Nephron (organoid): ENCODE data around the gene STON1.

Experiments
- H3K27ac Mint-ChIP-seq, 3 experiments: 2 replicates each; pipeline ENCODE4 v1.8.0; 2020; ENCODE audit warnings: mixed read lengths in 3 of 3, mild to moderate bottlenecking in 2 of 3, moderate library complexity in 1 of 3
- H3K27me3 Mint-ChIP-seq: 2 replicates; pipeline ENCODE4 v1.8.0; 2021; ENCODE audit warnings: low read depth, mild to moderate bottlenecking, moderate library complexity, mixed read lengths
- H3K36me3 Mint-ChIP-seq: 2 replicates; pipeline ENCODE4 v1.8.0; 2020; ENCODE audit warnings: low read depth, mixed read lengths
- H3K4me1 Mint-ChIP-seq: 2 replicates; pipeline ENCODE4 v1.8.0; 2020; ENCODE audit warnings: mixed read lengths
- H3K4me3 Mint-ChIP-seq, 3 experiments: 2 replicates each; pipeline ENCODE4 v1.8.0; 2020; ENCODE audit warnings: mild to moderate bottlenecking in 3 of 3, mixed read lengths in 3 of 3, moderate library complexity in 2 of 3
- H3K9me3 Mint-ChIP-seq: 2 replicates; pipeline ENCODE4 v1.8.0; 2020; ENCODE audit warnings: mixed read lengths
- CTCF ChIP-seq, 3 experiments: fragments of 200-600 bp; sonication (generic); IDR thresholded peaks; one replicate each; pipeline ENCODE4 v1.5.0; 2021; ENCODE audit warnings: antibody characterized with exemption in 3 of 3; ENCODE audit not compliant: unreplicated experiment in 3 of 3

The STON1 gene

GRCh38 chr2:48574353-48575287, 44.7 kb downstream of the STON1 start:
- Mint-ChIP-seq H3K4me1 (peaks cover 21% of the 10 kb centered on the region), H3K4me3 (no peak overlapping the region), H3K27ac (no peak overlapping the region), H3K36me3 (peaks cover 31% of the 10 kb centered on the region), H3K27me3 (no peaks in the 10 kb centered on the region), H3K9me3 (no peaks in the 10 kb centered on the region)
- TF ChIP-seq CTCF (IDR thresholded peaks at IDR 0.05; ENCODE audit: unreplicated experiment in 3 of 3): no peak

- H3K36me3 Mint-ChIP-seq: peaks cover 53% of the 10 kb centered on the region
- H3K27me3 Mint-ChIP-seq: no peaks in the 10 kb centered on the region
- H3K9me3 Mint-ChIP-seq: no peaks in the 10 kb centered on the region
- no peak for TF ChIP-seq CTCF (IDR thresholded peaks at IDR 0.05; ENCODE audit: unreplicated experiment in 3 of 3)
- H3K4me1 Mint-ChIP-seq: peaks cover 4% of the 10 kb centered on the region
- H3K27ac Mint-ChIP-seq: no peak overlapping the region
- H3K4me3 Mint-ChIP-seq: no peak overlapping the region
These were observed 48.4 kb downstream of the STON1 start for GRCh38 chr2:48578313-48578712.

- TF ChIP-seq CTCF (IDR thresholded peaks at IDR 0.05; ENCODE audit: unreplicated experiment in 3 of 3): no peak
- no peak overlapping the region for H3K27ac Mint-ChIP-seq
- H3K36me3 Mint-ChIP-seq: peaks cover 50% of the 10 kb centered on the region
- H3K27me3 Mint-ChIP-seq: no peaks in the 10 kb centered on the region
- no peak overlapping the region for H3K4me3 Mint-ChIP-seq
- H3K4me1 Mint-ChIP-seq: peaks cover 23% of the 10 kb centered on the region
- H3K9me3 Mint-ChIP-seq: no peaks in the 10 kb centered on the region
These were observed 54.0 kb downstream of the STON1 start for GRCh38 chr2:48583961-48584360.

- TF ChIP-seq CTCF (IDR thresholded peaks at IDR 0.05; ENCODE audit: unreplicated experiment in 3 of 3): no peak
- Mint-ChIP-seq H3K27me3 (no peaks in the 10 kb centered on the region), H3K4me1 (peaks cover 25% of the 10 kb centered on the region), H3K4me3 (no peak overlapping the region), H3K36me3 (peaks cover 47% of the 10 kb centered on the region), H3K27ac (no peak overlapping the region), H3K9me3 (no peaks in the 10 kb centered on the region)
These were observed 54.6 kb downstream of the STON1 start for GRCh38 chr2:48584551-48584950.

GRCh38 chr2:48586433-48586832, 56.5 kb downstream of the STON1 start:
- no peak for TF ChIP-seq CTCF (IDR thresholded peaks at IDR 0.05; ENCODE audit: unreplicated experiment in 3 of 3)
- H3K9me3 Mint-ChIP-seq: no peaks in the 10 kb centered on the region
- H3K4me3 Mint-ChIP-seq: no peak overlapping the region
- peaks cover 23% of the 10 kb centered on the region for H3K4me1 Mint-ChIP-seq
- peaks cover 33% of the 10 kb centered on the region for H3K36me3 Mint-ChIP-seq
- peak overlapping the region in 1 of 3 experiments; percentile 49 for H3K27ac Mint-ChIP-seq
- H3K27me3 Mint-ChIP-seq: no peaks in the 10 kb centered on the region

- Mint-ChIP-seq H3K36me3 (peaks cover 22% of the 10 kb centered on the region), H3K4me1 (peaks cover 23% of the 10 kb centered on the region), H3K9me3 (no peaks in the 10 kb centered on the region), H3K27me3 (no peaks in the 10 kb centered on the region), H3K4me3 (no peak overlapping the region), H3K27ac (peak overlapping the region; percentile 39 to 67 (median 39))
- no peak for TF ChIP-seq CTCF (IDR thresholded peaks at IDR 0.05; ENCODE audit: unreplicated experiment in 3 of 3)
These were observed 57.6 kb downstream of the STON1 start for GRCh38 chr2:48587560-48587959.
